Measurements from ENCODE around the gene GRPEL2. TPM values are rescaled to one million over a fixed set of nuclear protein-coding genes. Genes with fewer than 3 reads are reported as not detected.

Gene GRPEL2
- total and polyA plus RNA-seq, 10 donors: 4.6 to 17.7 (median 9.0) TPM

- Histone ChIP-seq H3K27ac (no peak overlapping the region), H3K27me3 (replicated peaks in 1 of 7) (no peaks in the 10 kb centered on the region), H3K36me3 (peaks cover 0 to 8% (median 0%) of the 10 kb centered on the region in 6 donors), H3K9me3 (no peaks in the 10 kb centered on the region), H3K4me3 (no peak overlapping the region), H3K4me1 (peaks cover 0 to 14% (median 8%) of the 10 kb centered on the region in 6 donors)
- WGBS, 5 donors: 90 to 100% (median 95%) methylated on average over 4 of the region's 4 CpGs
- DNase-seq: no peak
- intact Hi-C loops (cut with DNase I; ENCODE audit: low total_unique reads): loop anchor here (5.0 kb wide), 1 partner anchor 58 kb away; no protein-coding TSS in a partner anchor
- no peak for TF ChIP-seq POLR2A (IDR thresholded peaks at IDR 0.05)
- TF ChIP-seq POLR2AphosphoS5 (IDR thresholded peaks at IDR 0.05): no peak
- TF ChIP-seq CTCF (IDR thresholded peaks at IDR 0.05 in 8 of 11, conservative IDR thresholded peaks at IDR 0.05 in 3 of 11): no peak
Observed at GRCh38 chr5:149314571-149315111, 30.7 kb upstream of the GRPEL2 start.

- TF ChIP-seq POLR2A (IDR thresholded peaks at IDR 0.05) (no peak), POLR2AphosphoS5 (IDR thresholded peaks at IDR 0.05) (no peak), CTCF (IDR thresholded peaks at IDR 0.05 in 8 of 11, conservative IDR thresholded peaks at IDR 0.05 in 3 of 11) (no peak)
- no peaks in the 10 kb centered on the region for H3K27me3 ChIP-seq (replicated peaks in 1 of 7)
- H3K36me3 ChIP-seq: peaks cover 0 to 13% (median 0%) of the 10 kb centered on the region in 6 donors
- intact Hi-C loops (cut with DNase I; ENCODE audit: low total_unique reads): loop anchor here (5.0 kb wide), 1 partner anchor 57 kb away; no protein-coding TSS in a partner anchor
- no peak overlapping the region for H3K4me3 ChIP-seq
- WGBS, 5 donors: 89 to 97% (median 95%) methylated on average over 4 to 6 of the region's 6 CpGs
- DNase-seq: no peak
- H3K9me3 ChIP-seq: no peaks in the 10 kb centered on the region
- no peak overlapping the region for H3K27ac ChIP-seq
- peaks cover 0 to 13% (median 4%) of the 10 kb centered on the region in 6 donors for H3K4me1 ChIP-seq
Observed at GRCh38 chr5:149315753-149316152, 29.5 kb upstream of the GRPEL2 start.

GRCh38 chr5:149317281-149318048, 27.8 kb upstream of the GRPEL2 start:
- Histone ChIP-seq H3K4me3 (no peak overlapping the region), H3K4me1 (peaks cover 0 to 8% (median 0%) of the 10 kb centered on the region in 6 donors), H3K36me3 (peaks cover 0 to 16% (median 0%) of the 10 kb centered on the region in 6 donors), H3K27ac (no peak overlapping the region), H3K9me3 (no peaks in the 10 kb centered on the region), H3K27me3 (replicated peaks in 1 of 7) (no peaks in the 10 kb centered on the region)
- 80 to 93% (median 92%) methylated on average over 13 to 14 of the region's 14 CpGs for WGBS, 5 donors
- no peak for DNase-seq
- intact Hi-C loops (cut with DNase I; ENCODE audit: low total_unique reads): loop anchor here (5.0 kb wide), 1 partner anchor 55 kb away; no protein-coding TSS in a partner anchor
- TF ChIP-seq CTCF (IDR thresholded peaks at IDR 0.05 in 8 of 11, conservative IDR thresholded peaks at IDR 0.05 in 3 of 11) (peak; percentile 42 to 77 (median 69)), POLR2A (IDR thresholded peaks at IDR 0.05) (no peak)

- H3K9me3 ChIP-seq: no peaks in the 10 kb centered on the region
- TF ChIP-seq CTCF (IDR thresholded peaks at IDR 0.05 in 8 of 11, conservative IDR thresholded peaks at IDR 0.05 in 3 of 11): no peak
- peaks cover 0 to 25% (median 0%) of the 10 kb centered on the region in 6 donors for H3K36me3 ChIP-seq
- no peaks in the 10 kb centered on the region for H3K27me3 ChIP-seq (replicated peaks in 1 of 7)
- H3K4me3 ChIP-seq: no peak overlapping the region
- no peak overlapping the region for H3K27ac ChIP-seq
- DNase-seq: no peak
- peaks cover 0 to 8% (median 0%) of the 10 kb centered on the region in 6 donors for H3K4me1 ChIP-seq
- intact Hi-C loops (cut with DNase I; ENCODE audit: low total_unique reads): loop anchor here (5.0 kb wide), 1 partner anchor 53 kb away; no protein-coding TSS in a partner anchor
- 85 to 97% (median 94%) methylated on average over 3 of the region's 3 CpGs for WGBS, 5 donors
Observed at GRCh38 chr5:149319174-149319573, 26.1 kb upstream of the GRPEL2 start.

Data from spleen (tissue), 11 donors.